Astrocyte (in vitro differentiated cells and primary cell): ENCODE results near the gene MYO1C. TPM values are rescaled to one million over a fixed set of nuclear protein-coding genes. Genes with fewer than 3 reads are reported as not detected.

Experiments
- DNase-seq: peaks from one replicate; pipeline ENCODE4 v3.0.0-alpha.2; 2010; ENCODE audit warnings: low read depth
- FAIRE-seq: peaks from 2 replicates; lab custom pipeline; 2011; peaks lifted over from hg19 to GRCh38; lab: Jason Lieb, UNC
- H2AFZ ChIP-seq: 2 replicates; pipeline ENCODE4 v1.6.0; 2012; ENCODE audit warnings: low read depth, low read length, inconsistent platforms
- H3K27ac ChIP-seq: 2 replicates; pipeline ENCODE4 v1.5.1; 2011; ENCODE audit warnings: low read depth, low read length, inconsistent platforms
- H3K27me3 ChIP-seq: 2 replicates; pipeline ENCODE4 v1.6.0; 2011; ENCODE audit warnings: low read length, inconsistent platforms; ENCODE audit not compliant: insufficient read depth
- H3K36me3 ChIP-seq: 2 replicates; pipeline ENCODE4 v1.5.1; 2011; ENCODE audit warnings: low read length, inconsistent platforms; ENCODE audit not compliant: insufficient read depth
- H3K4me1 ChIP-seq: 2 replicates; pipeline ENCODE4 v1.5.1; 2011; ENCODE audit warnings: low read length, inconsistent platforms; ENCODE audit not compliant: insufficient read depth
- H3K4me2 ChIP-seq: 2 replicates; pipeline ENCODE4 v1.6.0; 2012; ENCODE audit warnings: low read length, inconsistent platforms
- H3K4me3 ChIP-seq: 2 replicates; pipeline ENCODE4 v1.5.1; 2011; ENCODE audit warnings: low read depth, mild to moderate bottlenecking, low read length, inconsistent platforms; ENCODE audit not compliant: insufficient read depth
- H3K79me2 ChIP-seq: 2 replicates; pipeline ENCODE4 v1.6.0; 2012; ENCODE audit warnings: mild to moderate bottlenecking, low read length, inconsistent platforms; ENCODE audit not compliant: insufficient read depth
- H3K9ac ChIP-seq: 2 replicates; pipeline ENCODE4 v1.6.0; 2012; ENCODE audit warnings: mild to moderate bottlenecking, low read length, inconsistent platforms
- H3K9me3 ChIP-seq: 2 replicates; pipeline ENCODE4 v1.5.1; 2012; ENCODE audit warnings: low read depth, mild to moderate bottlenecking, low read length, inconsistent platforms; ENCODE audit not compliant: insufficient read depth
- H4K20me1 ChIP-seq: 2 replicates; pipeline ENCODE4 v1.6.0; 2012; ENCODE audit warnings: low read length, inconsistent platforms; ENCODE audit not compliant: insufficient read depth
- H3K27ac Mint-ChIP-seq: one replicate; pipeline ENCODE4 v1.8.0; 2021; ENCODE audit warnings: mild to moderate bottlenecking, mixed read lengths; ENCODE audit not compliant: unreplicated experiment
- H3K27me3 Mint-ChIP-seq: one replicate; pipeline ENCODE4 v1.8.0; 2021; ENCODE audit warnings: low read depth, mixed read lengths; ENCODE audit not compliant: unreplicated experiment
- H3K36me3 Mint-ChIP-seq: one replicate; pipeline ENCODE4 v1.8.0; 2021; ENCODE audit warnings: low read depth, mixed read lengths; ENCODE audit not compliant: unreplicated experiment
- H3K4me1 Mint-ChIP-seq: one replicate; pipeline ENCODE4 v1.8.0; 2021; ENCODE audit warnings: low read depth, mixed read lengths; ENCODE audit not compliant: unreplicated experiment
- H3K4me3 Mint-ChIP-seq: one replicate; pipeline ENCODE4 v1.8.0; 2021; ENCODE audit warnings: mild to moderate bottlenecking, moderate library complexity, mixed read lengths; ENCODE audit not compliant: unreplicated experiment
- H3K9me3 Mint-ChIP-seq: one replicate; pipeline ENCODE4 v1.8.0; 2021; ENCODE audit warnings: mild to moderate bottlenecking, mixed read lengths; ENCODE audit not compliant: unreplicated experiment
- CTCF ChIP-seq: IDR thresholded peaks from 2 replicates; pipeline ENCODE4 v1.5.1; 2011; ENCODE audit warnings: low read depth, mild to moderate bottlenecking, inconsistent platforms, low read length, moderate library complexity; ENCODE audit not compliant: insufficient read depth
- EZH2 ChIP-seq: IDR thresholded peaks from 2 replicates; pipeline ENCODE4 v1.6.1; 2012; ENCODE audit warnings: mild to moderate bottlenecking, low read length, inconsistent platforms; ENCODE audit not compliant: insufficient read depth
- total RNA-seq: library from RNA; stranded (reverse); gene quantifications from 2 replicates; pipeline ENCODE4 v1.2.1, GENCODE V29; 2021

Gene MYO1C
- total RNA-seq, 1 donor from 2014 or later = 132 TPM

- H2AFZ ChIP-seq = no peak overlapping the region
- Mint-ChIP-seq H3K27me3 (no peaks in the 10 kb centered on the region), H3K36me3 (peaks cover 9% of the 10 kb centered on the region), H3K9me3 (no peaks in the 10 kb centered on the region), H3K27ac (peak overlapping the region; percentile 26), H3K4me3 (peak overlapping the region; percentile 93), H3K4me1 (peaks cover 12% of the 10 kb centered on the region)
- peaks cover 4% of the 10 kb centered on the region for H3K36me3 ChIP-seq
- H3K9me3 ChIP-seq = no peaks in the 10 kb centered on the region
- peaks cover 8% of the 10 kb centered on the region for H4K20me1 ChIP-seq
- H3K27ac ChIP-seq = no peak overlapping the region
- FAIRE-seq (no peak), DNase-seq (no peak)
- H3K9ac ChIP-seq = no peak overlapping the region
- TF ChIP-seq CTCF = no peak
- no peak for TF ChIP-seq EZH2
- H3K79me2 ChIP-seq = peaks cover 22% of the 10 kb centered on the region
- H3K4me2 ChIP-seq = no peak overlapping the region
- no peaks in the 10 kb centered on the region for H3K27me3 ChIP-seq
- H3K4me1 ChIP-seq = peaks cover 14% of the 10 kb centered on the region
- H3K4me3 ChIP-seq = no peak overlapping the region
Measured at GRCh38 chr17:1518410-1518809, 25.9 kb upstream of the MYO1C start.

GRCh38 chr17:1516388-1517161, 24.1 kb upstream of the MYO1C start, which contains the start of gene INPP5K:
TSS of gene INPP5K (minus strand) at chr17:1516612. CDS start at chr17:1516499, 113 bp downstream.
- H3K36me3 Mint-ChIP-seq = peaks cover 7% of the 10 kb centered on the region
- H3K4me1 ChIP-seq = peaks cover 14% of the 10 kb centered on the region
- H3K27ac Mint-ChIP-seq = peak within 1 kb of the TSS; percentile 90
- peak; percentile 94 for DNase-seq
- H3K4me3 Mint-ChIP-seq = peak within 1 kb of the TSS; percentile 93
- H3K9me3 Mint-ChIP-seq = no peaks in the 10 kb centered on the region
- peaks cover 12% of the 10 kb centered on the region for H3K4me1 Mint-ChIP-seq
- peak within 1 kb of the TSS; percentile 97 for H3K9ac ChIP-seq
- peak within 1 kb of the TSS; percentile 95 for H3K4me3 ChIP-seq
- no peaks in the 10 kb centered on the region for H3K9me3 ChIP-seq
- peaks cover 4% of the 10 kb centered on the region for H3K36me3 ChIP-seq
- no peaks in the 10 kb centered on the region for H3K27me3 Mint-ChIP-seq
- peaks cover 22% of the 10 kb centered on the region for H3K79me2 ChIP-seq
- FAIRE-seq = peak; percentile 13
- H4K20me1 ChIP-seq = peaks cover 8% of the 10 kb centered on the region
- no peak for TF ChIP-seq CTCF
- no peak for TF ChIP-seq EZH2
- H3K27ac ChIP-seq = peak within 1 kb of the TSS; percentile 94
- H3K4me2 ChIP-seq = peak within 1 kb of the TSS; percentile 98
- peak within 1 kb of the TSS; percentile 97 for H2AFZ ChIP-seq
- H3K27me3 ChIP-seq = no peaks in the 10 kb centered on the region
